Mucosa of descending colon (tissue), 3 donors: ENCODE measurements around the gene PHLPP1. TPM values are rescaled to one million over a fixed set of nuclear protein-coding genes. Genes with fewer than 3 reads are reported as not detected.

Source experiments
- ATAC-seq: fragments of 200-7000 bp; cut with Tn5 transposase; one replicate; pipeline ENCODE4 v1.9.1; 2020; ENCODE audit warnings: mild to moderate bottlenecking, moderate library complexity
- DNase-seq, 3 donors: peaks; one replicate each; pipeline ENCODE4 v3.0.0-alpha.2; 2020
- H3K36me3 ChIP-seq: fragments of 200-600 bp; one replicate; pipeline ENCODE4 v1.8.0; 2021; ENCODE audit warnings: low read depth, mild to moderate bottlenecking
- H3K4me1 ChIP-seq: fragments of 200-600 bp; one replicate; pipeline ENCODE4 v1.8.0; 2021; ENCODE audit warnings: low read depth, mild to moderate bottlenecking
- H3K4me3 ChIP-seq: fragments of 200-600 bp; one replicate; pipeline ENCODE4 v1.8.0; 2021; ENCODE audit warnings: mild to moderate bottlenecking
- H3K9me3 ChIP-seq: fragments of 200-600 bp; one replicate; pipeline ENCODE4 v1.8.0; 2021; ENCODE audit warnings: mild to moderate bottlenecking
- intact Hi-C, 2 donors: fragments of 100-400 bp; cut with DNase I in 1 of 2; cut with micrococcal nuclease in 1 of 2; formaldehyde crosslinking; loops; one replicate each; pipeline versions ENCODE4 v1.11.0 to v1.11.1; 2022; cut with DNase I, micrococcal nuclease
- total RNA-seq, 3 donors: library from RNA; stranded (reverse); fragmentation: NEBNext Ultra II Directional in 2 of 3; extraction: Animal tissue kit (Norgen Biotek cat#: 25700) in 2 of 3; gene quantifications; one replicate each; pipeline versions ENCODE4 v1.2.1 to v1.2.4, GENCODE V29; 2021 to 2023
- TF ChIP-seq, protein P1 (sequence below): fragments of 200-600 bp; IDR thresholded peaks from one replicate; pipeline ENCODE4 v1.8.0; 2022; ENCODE audit warnings: antibody characterized with exemption, mild to moderate bottlenecking
- donor health status: DM: no; HTN: no; CAD: no; lungs with moderate emphysema.
- donor health status: DM: no; HTN: no; CAD: no.
- donor health status: DM: no; HTN: yes; CAD: no.

Gene PHLPP1
- total RNA-seq, 3 donors from 2014 or later, result 17.9 to 28.9 (median 19.7) TPM

DNA sequence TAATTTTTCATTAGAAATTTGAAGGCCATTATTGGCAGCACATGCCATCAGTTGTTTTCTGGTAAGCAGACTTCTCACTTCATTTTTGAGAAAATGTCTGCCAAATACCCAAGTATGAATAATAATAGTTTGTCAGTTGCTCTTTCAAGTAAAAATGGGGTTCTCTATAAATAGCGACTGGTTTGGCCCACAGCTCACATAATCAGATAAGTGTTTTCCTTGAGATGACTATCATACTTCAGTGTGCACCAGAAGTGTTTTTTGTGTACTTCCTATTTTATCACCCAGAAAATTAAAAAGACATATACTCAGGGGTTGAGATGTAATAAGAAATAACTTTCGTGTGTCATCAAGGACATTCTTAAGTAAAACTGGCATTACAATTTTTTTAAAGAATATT is 147.1 kb downstream of the PHLPP1 start:
- H3K36me3 ChIP-seq, result no peaks in the 10 kb centered on the region

DNA sequence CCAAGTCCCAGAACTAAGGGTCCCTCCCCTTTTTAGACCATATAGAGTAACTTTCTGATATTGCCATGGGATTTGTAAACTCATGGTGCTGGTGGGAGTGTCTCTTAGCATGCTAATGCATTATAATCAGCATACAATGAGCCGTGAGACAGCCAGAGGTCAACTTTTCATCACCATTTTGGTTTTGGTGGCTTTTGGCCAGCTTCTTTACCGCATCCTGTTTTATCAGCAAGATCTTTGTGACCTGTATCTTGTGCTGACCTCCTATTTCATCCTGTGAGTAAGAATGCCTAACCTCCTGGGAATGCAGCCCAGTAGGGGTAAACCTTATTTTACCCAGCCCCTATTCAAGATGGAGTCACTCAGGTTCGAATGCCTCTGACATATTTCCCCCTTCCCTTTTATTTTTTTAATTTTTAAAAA is 148.2 kb downstream of the PHLPP1 start:
- no peaks in the 10 kb centered on the region for H3K36me3 ChIP-seq
- H3K4me3 ChIP-seq, result no peak overlapping the region
- ATAC-seq (no peak), DNase-seq (no peak)
- no peaks in the 10 kb centered on the region for H3K4me1 ChIP-seq
- TF ChIP-seq, protein P1, sequence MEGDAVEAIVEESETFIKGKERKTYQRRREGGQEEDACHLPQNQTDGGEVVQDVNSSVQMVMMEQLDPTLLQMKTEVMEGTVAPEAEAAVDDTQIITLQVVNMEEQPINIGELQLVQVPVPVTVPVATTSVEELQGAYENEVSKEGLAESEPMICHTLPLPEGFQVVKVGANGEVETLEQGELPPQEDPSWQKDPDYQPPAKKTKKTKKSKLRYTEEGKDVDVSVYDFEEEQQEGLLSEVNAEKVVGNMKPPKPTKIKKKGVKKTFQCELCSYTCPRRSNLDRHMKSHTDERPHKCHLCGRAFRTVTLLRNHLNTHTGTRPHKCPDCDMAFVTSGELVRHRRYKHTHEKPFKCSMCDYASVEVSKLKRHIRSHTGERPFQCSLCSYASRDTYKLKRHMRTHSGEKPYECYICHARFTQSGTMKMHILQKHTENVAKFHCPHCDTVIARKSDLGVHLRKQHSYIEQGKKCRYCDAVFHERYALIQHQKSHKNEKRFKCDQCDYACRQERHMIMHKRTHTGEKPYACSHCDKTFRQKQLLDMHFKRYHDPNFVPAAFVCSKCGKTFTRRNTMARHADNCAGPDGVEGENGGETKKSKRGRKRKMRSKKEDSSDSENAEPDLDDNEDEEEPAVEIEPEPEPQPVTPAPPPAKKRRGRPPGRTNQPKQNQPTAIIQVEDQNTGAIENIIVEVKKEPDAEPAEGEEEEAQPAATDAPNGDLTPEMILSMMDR, result no peak
- no peaks in the 10 kb centered on the region for H3K9me3 ChIP-seq
- intact Hi-C loops, result no loop called here

More for the DNA sequence above, 147.1 kb downstream of the PHLPP1 start:
- intact Hi-C loops, result no loop called here
- no peak for ATAC-seq
- Histone ChIP-seq H3K4me1 (no peaks in the 10 kb centered on the region), H3K9me3 (no peaks in the 10 kb centered on the region), H3K4me3 (no peak overlapping the region)
- TF ChIP-seq, protein P1, result no peak
- no peak for DNase-seq

DNA sequence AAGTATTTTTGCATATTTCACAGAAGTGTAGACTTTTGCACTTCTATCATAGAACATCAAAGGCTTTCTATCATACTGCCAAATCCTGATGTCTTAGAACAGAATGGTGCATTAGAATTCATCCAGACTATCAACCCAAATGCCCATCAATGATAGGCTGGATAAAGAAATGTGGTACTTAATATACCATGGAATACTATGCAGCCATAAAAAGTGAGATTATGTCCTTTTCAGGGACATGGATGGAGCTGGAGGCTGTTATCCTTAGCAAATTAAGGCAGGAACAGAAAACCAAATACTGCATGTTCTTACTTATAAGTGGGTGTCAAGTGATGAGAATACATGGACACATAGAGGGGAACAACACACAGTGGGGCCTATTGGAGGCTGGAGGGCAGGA is 150.2 kb downstream of the PHLPP1 start:
- H3K9me3 ChIP-seq, result no peaks in the 10 kb centered on the region
- no peaks in the 10 kb centered on the region for H3K36me3 ChIP-seq
- intact Hi-C loops, result no loop called here
- no peaks in the 10 kb centered on the region for H3K4me1 ChIP-seq
- DNase-seq (no peak), ATAC-seq (no peak)
- TF ChIP-seq, protein P1, result no peak
- no peak overlapping the region for H3K4me3 ChIP-seq

DNA sequence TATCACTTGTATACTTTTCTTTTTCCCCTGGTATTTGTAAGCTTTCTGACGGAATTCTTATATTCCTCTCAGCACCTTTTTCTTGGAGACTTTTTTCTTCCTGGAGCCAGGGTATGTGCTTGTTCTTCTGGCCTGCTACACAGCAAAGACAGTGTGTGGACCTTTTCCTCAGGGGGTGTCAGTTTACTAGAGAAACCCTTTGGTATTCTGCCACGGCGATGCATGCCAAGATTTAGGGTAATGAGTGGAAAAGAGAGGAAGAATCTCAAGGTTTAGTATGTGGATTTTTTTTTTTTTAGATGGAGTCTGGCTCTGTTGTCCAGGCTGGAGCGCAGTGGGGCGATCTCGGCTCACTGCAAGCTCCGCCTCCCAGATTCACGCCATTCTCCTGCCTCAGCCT is 152.2 kb downstream of the PHLPP1 start:
- ATAC-seq, result no peak
- intact Hi-C loops, result no loop called here
- TF ChIP-seq, protein P1, result no peak
- Histone ChIP-seq H3K9me3 (no peaks in the 10 kb centered on the region), H3K36me3 (no peaks in the 10 kb centered on the region), H3K4me1 (no peaks in the 10 kb centered on the region), H3K4me3 (no peak overlapping the region)
- no peak for DNase-seq

DNA sequence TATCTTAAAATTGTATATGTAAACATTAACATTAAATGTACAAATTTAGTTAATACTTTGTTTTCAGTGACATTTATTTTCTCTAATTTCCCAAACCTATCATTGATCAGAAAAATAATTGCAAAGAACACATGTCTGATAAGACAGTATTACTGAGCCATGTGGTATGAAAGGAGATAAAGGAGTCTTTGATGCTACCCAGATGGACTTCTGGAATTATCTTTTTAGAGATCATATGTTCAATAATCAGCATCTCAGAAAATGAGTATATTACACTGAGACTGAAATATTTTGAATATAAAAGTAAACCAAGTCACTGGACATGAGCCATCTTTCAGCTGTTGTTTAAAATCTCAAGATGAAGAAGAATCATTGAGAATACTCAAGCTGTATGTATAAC is 153.3 kb downstream of the PHLPP1 start:
- Histone ChIP-seq H3K4me1 (no peaks in the 10 kb centered on the region), H3K4me3 (no peak overlapping the region), H3K36me3 (no peaks in the 10 kb centered on the region), H3K9me3 (no peaks in the 10 kb centered on the region)
- TF ChIP-seq, protein P1, result no peak
- DNase-seq (no peak), ATAC-seq (no peak)
- intact Hi-C loops, result no loop called here

DNA sequence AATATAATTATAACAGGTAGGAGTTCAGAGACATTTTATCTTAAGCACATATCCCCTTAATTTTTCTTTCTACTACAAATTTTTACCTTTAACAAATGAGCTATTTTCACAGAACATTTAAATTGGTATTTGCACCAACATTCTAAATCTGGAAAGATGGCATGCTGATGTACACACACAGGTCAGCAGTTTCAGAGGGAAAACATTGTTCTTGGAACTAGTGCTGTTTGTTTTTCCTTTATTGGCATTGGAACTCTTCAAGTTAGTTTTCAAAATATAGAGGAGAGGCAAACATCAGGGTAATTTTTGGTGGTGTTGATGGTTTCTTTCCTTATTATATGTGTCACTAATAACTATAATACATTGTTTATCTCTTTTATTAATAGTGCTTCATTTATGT is 155.3 kb downstream of the PHLPP1 start:
- DNase-seq (no peak), ATAC-seq (no peak)
- Histone ChIP-seq H3K4me3 (no peak overlapping the region), H3K4me1 (no peaks in the 10 kb centered on the region), H3K36me3 (no peaks in the 10 kb centered on the region), H3K9me3 (no peaks in the 10 kb centered on the region)
- TF ChIP-seq, protein P1, result no peak
- intact Hi-C loops, result no loop called here
